KOPT-K1 (cell line): ENCODE measurements around the gene DQX1.

Experiments used
- H3K27ac ChIP-seq: fragments of 200-600 bp; sonication (generic); 2 replicates; pipeline ENCODE4 v1.5.1; 2016; ENCODE audit warnings: antibody characterized with exemption, mild to moderate bottlenecking, low read depth, low read length; ENCODE audit not compliant: poor library complexity, severe bottlenecking
- H3K36me3 ChIP-seq: fragments of 200-600 bp; sonication (generic); 2 replicates; pipeline ENCODE4 v1.5.1; 2017; ENCODE audit warnings: antibody characterized with exemption, mild to moderate bottlenecking, low read length, moderate library complexity; ENCODE audit not compliant: insufficient read depth
- H3K9me3 ChIP-seq: fragments of 200-600 bp; sonication (generic); 2 replicates; pipeline ENCODE4 v1.5.1; 2017; ENCODE audit warnings: antibody characterized with exemption, low read length, mild to moderate bottlenecking; ENCODE audit not compliant: insufficient read depth, poor library complexity, severe bottlenecking

Gene DQX1

GRCh38 chr2:74500578-74500946 lies 25.5 kb downstream of the DQX1 start:
- H3K27ac ChIP-seq = no peak overlapping the region
- H3K36me3 ChIP-seq = peaks cover 15% of the 10 kb centered on the region; the same call in 1 of the 2 replicates
- H3K9me3 ChIP-seq = no peaks in the 10 kb centered on the region

GRCh38 chr2:74499940-74500577 lies 26.0 kb downstream of the DQX1 start:
- Histone ChIP-seq H3K9me3 (no peaks in the 10 kb centered on the region), H3K27ac (no peak overlapping the region), H3K36me3 (peaks cover 10% of the 10 kb centered on the region; the same call in 1 of the 2 replicates)

- no peaks in the 10 kb centered on the region for H3K9me3 ChIP-seq
- no peak within 1 kb of the TSS for H3K27ac ChIP-seq
- H3K36me3 ChIP-seq = peaks cover 3% of the 10 kb centered on the region; the same call in 1 of the 2 replicates
Observed at GRCh38 chr2:74499267-74499939, 26.6 kb downstream of the DQX1 start, which contains the start of gene LBX2. TSS of gene LBX2 (minus strand) at chr2:74499603. CDS start at chr2:74499537, 66 bp downstream.

GRCh38 chr2:74498500-74499266 lies 27.3 kb downstream of the DQX1 start:
- Histone ChIP-seq H3K9me3 (no peaks in the 10 kb centered on the region), H3K27ac (no peak overlapping the region)

GRCh38 chr2:74497777-74498499 lies 28.1 kb downstream of the DQX1 start:
- H3K9me3 ChIP-seq = no peaks in the 10 kb centered on the region
- no peak overlapping the region for H3K27ac ChIP-seq
- peaks cover 15% of the 10 kb centered on the region for H3K36me3 ChIP-seq

More at GRCh38 chr2:74498500-74499266, 27.3 kb downstream of the DQX1 start:
- peaks cover 7% of the 10 kb centered on the region for H3K36me3 ChIP-seq

GRCh38 chr2:74496997-74497776 lies 28.8 kb downstream of the DQX1 start:
- no peak overlapping the region for H3K27ac ChIP-seq

GRCh38 chr2:74495440-74495839 lies 30.6 kb downstream of the DQX1 start:
- H3K27ac ChIP-seq = no peak overlapping the region
- no peaks in the 10 kb centered on the region for H3K9me3 ChIP-seq
- H3K36me3 ChIP-seq = peaks cover 40% of the 10 kb centered on the region

More at GRCh38 chr2:74496997-74497776, 28.8 kb downstream of the DQX1 start:
- H3K9me3 ChIP-seq = no peaks in the 10 kb centered on the region
- peaks cover 22% of the 10 kb centered on the region for H3K36me3 ChIP-seq

- H3K27ac ChIP-seq = no peak overlapping the region
- H3K9me3 ChIP-seq = no peaks in the 10 kb centered on the region
- peaks cover 59% of the 10 kb centered on the region for H3K36me3 ChIP-seq
Observed at GRCh38 chr2:74493546-74493945, 32.5 kb downstream of the DQX1 start.

GRCh38 chr2:74491648-74492544 lies 34.1 kb downstream of the DQX1 start:
- no peak overlapping the region for H3K27ac ChIP-seq
- H3K9me3 ChIP-seq = no peaks in the 10 kb centered on the region
- H3K36me3 ChIP-seq = peaks cover 72% of the 10 kb centered on the region

- Histone ChIP-seq H3K36me3 (peaks cover 90% of the 10 kb centered on the region), H3K9me3 (no peaks in the 10 kb centered on the region), H3K27ac (no peak overlapping the region)
Observed at GRCh38 chr2:74489906-74490305, 36.1 kb downstream of the DQX1 start.

- Histone ChIP-seq H3K36me3 (peaks cover 85% of the 10 kb centered on the region), H3K27ac (no peak overlapping the region), H3K9me3 (no peaks in the 10 kb centered on the region)
Observed at GRCh38 chr2:74488643-74489481, 37.2 kb downstream of the DQX1 start.

GRCh38 chr2:74486141-74486540 lies 39.9 kb downstream of the DQX1 start:
- no peaks in the 10 kb centered on the region for H3K9me3 ChIP-seq
- H3K36me3 ChIP-seq = peaks cover 60% of the 10 kb centered on the region
- no peak overlapping the region for H3K27ac ChIP-seq
